H9 (cell line): ENCODE data around the gene NIT2. TPM values are rescaled to one million over a fixed set of nuclear protein-coding genes. Genes with fewer than 3 reads are reported as not detected.

Experiments used
- DNase-seq: peaks from one replicate; pipeline ENCODE4 v3.0.0-alpha.2; 2017
- H2AFZ ChIP-seq: one replicate; pipeline ENCODE4 v1.6.1; 2013; ENCODE audit warnings: mild to moderate bottlenecking, low read length, control low read depth, moderate library complexity
- H2AK5ac ChIP-seq: 2 replicates; pipeline ENCODE4 v1.6.1; 2013; ENCODE audit warnings: low read length, control low read depth, mixed read lengths; ENCODE audit not compliant: insufficient read length
- H2BK120ac ChIP-seq: one replicate; pipeline ENCODE4 v1.6.1; 2013; ENCODE audit warnings: low read depth, mild to moderate bottlenecking, low read length, control low read depth, inconsistent platforms; ENCODE audit not compliant: poor library complexity, severe bottlenecking
- H2BK12ac ChIP-seq: 2 replicates; pipeline ENCODE4 v1.6.1; 2013; ENCODE audit warnings: low read length, control low read depth, mixed read lengths, low read depth; ENCODE audit not compliant: insufficient read length
- H2BK15ac ChIP-seq: 2 replicates; pipeline ENCODE4 v1.6.1; 2013; ENCODE audit warnings: low read depth, low read length, control low read depth
- H2BK20ac ChIP-seq: one replicate; pipeline ENCODE4 v1.6.1; 2013; ENCODE audit warnings: low read depth, mild to moderate bottlenecking, low read length, control low read depth, inconsistent platforms; ENCODE audit not compliant: poor library complexity, severe bottlenecking
- H2BK5ac ChIP-seq: 2 replicates; pipeline ENCODE4 v1.6.1; 2013; ENCODE audit warnings: low read length, control low read depth, mixed read lengths; ENCODE audit not compliant: insufficient read length
- H3K14ac ChIP-seq: 2 replicates; pipeline ENCODE4 v1.6.1; 2013; ENCODE audit warnings: low read length, control low read depth; ENCODE audit not compliant: insufficient read depth
- H3K18ac ChIP-seq: 2 replicates; pipeline ENCODE4 v1.6.1; 2013; ENCODE audit warnings: low read depth, mild to moderate bottlenecking, mixed read lengths, low read length, control low read depth; ENCODE audit not compliant: insufficient read length
- H3K23ac ChIP-seq: 2 replicates; pipeline ENCODE4 v1.6.1; 2013; ENCODE audit warnings: low read length, control low read depth, mixed read lengths, low read depth; ENCODE audit not compliant: insufficient read length
- H3K23me2 ChIP-seq: 2 replicates; pipeline ENCODE4 v1.6.1; 2013; ENCODE audit warnings: low read depth, mild to moderate bottlenecking, mixed read lengths, low read length, control low read depth; ENCODE audit not compliant: insufficient read length, poor library complexity, severe bottlenecking
- H3K27ac ChIP-seq: 2 replicates; pipeline ENCODE4 v1.5.1; 2013; ENCODE audit warnings: low read length, control low read depth, mixed read lengths, low read depth; ENCODE audit not compliant: insufficient read length
- H3K27me3 ChIP-seq: 2 replicates; pipeline ENCODE4 v1.6.1; 2013; ENCODE audit warnings: low read length, control low read depth, inconsistent platforms; ENCODE audit not compliant: insufficient read depth
- H3K4ac ChIP-seq: 2 replicates; pipeline ENCODE4 v1.6.1; 2013; ENCODE audit warnings: low read depth, mild to moderate bottlenecking, control low read depth, inconsistent platforms, low read length, moderate library complexity
- H3K4me1 ChIP-seq: 2 replicates; pipeline ENCODE4 v1.6.1; 2013; ENCODE audit warnings: low read length, control low read depth, inconsistent platforms; ENCODE audit not compliant: insufficient read depth
- H3K4me2 ChIP-seq: 2 replicates; pipeline ENCODE4 v1.6.1; 2013; ENCODE audit warnings: low read length, control low read depth, mixed read lengths; ENCODE audit not compliant: insufficient read length, insufficient read depth
- H3K56ac ChIP-seq: 2 replicates; pipeline ENCODE4 v1.6.1; 2013; ENCODE audit warnings: low read depth, mild to moderate bottlenecking, mixed read lengths, low read length, control low read depth; ENCODE audit not compliant: insufficient read length
- H3K79me1 ChIP-seq: 2 replicates; pipeline ENCODE4 v1.6.1; 2013; ENCODE audit warnings: low read depth, mild to moderate bottlenecking, moderate library complexity, low read length, control low read depth, inconsistent platforms; ENCODE audit not compliant: insufficient read depth, poor library complexity, severe bottlenecking
- H3K79me2 ChIP-seq: 2 replicates; pipeline ENCODE4 v1.6.1; 2013; ENCODE audit warnings: low read length, control low read depth, inconsistent platforms; ENCODE audit not compliant: insufficient read depth
- H3K9ac ChIP-seq: 2 replicates; pipeline ENCODE4 v1.6.1; 2013; ENCODE audit warnings: low read length, control low read depth, mixed read lengths; ENCODE audit not compliant: insufficient read length; ENCODE audit errors: extremely low read depth
- H3K9me3 ChIP-seq: one replicate; pipeline ENCODE4 v1.6.1; 2013; ENCODE audit warnings: low read depth, low read length, inconsistent platforms; ENCODE audit not compliant: control insufficient read depth
- H3T11ph ChIP-seq: one replicate; pipeline ENCODE4 v1.6.1; 2013; ENCODE audit warnings: mild to moderate bottlenecking, low read length, control low read depth, inconsistent platforms
- H4K20me1 ChIP-seq: one replicate; pipeline ENCODE4 v1.6.1; 2013; ENCODE audit not compliant: control insufficient read depth, insufficient read length, insufficient read depth
- H4K5ac ChIP-seq: 2 replicates; pipeline ENCODE4 v1.6.1; 2013; ENCODE audit warnings: low read depth, mild to moderate bottlenecking, mixed read lengths, low read length, control low read depth; ENCODE audit not compliant: insufficient read length
- H4K8ac ChIP-seq: replicated peaks from 2 replicates; pipeline ENCODE4 v1.6.1; 2013; ENCODE audit warnings: low read length, control low read depth, mixed read lengths, low read depth; ENCODE audit not compliant: insufficient read length
- H4K91ac ChIP-seq: 2 replicates; pipeline ENCODE4 v1.6.1; 2013; ENCODE audit warnings: low read depth, mild to moderate bottlenecking, moderate library complexity, mixed read lengths, low read length, control low read depth; ENCODE audit not compliant: insufficient read length
- H3K27ac Mint-ChIP-seq, 3 experiments: 2 replicates in 2 of 3; 3 replicates in 1 of 3; pipeline ENCODE4 v1.8.0; 2020 to 2021; ENCODE audit warnings: mixed read lengths in 3 of 3, mild to moderate bottlenecking in 1 of 3, moderate library complexity in 1 of 3
- H3K27me3 Mint-ChIP-seq: 2 replicates; pipeline ENCODE4 v1.8.0; 2021; ENCODE audit warnings: low read depth, mild to moderate bottlenecking, moderate library complexity, mixed read lengths
- H3K36me3 Mint-ChIP-seq, 3 experiments: 2 replicates in 2 of 3; 3 replicates in 1 of 3; pipeline ENCODE4 v1.8.0; 2020 to 2021; ENCODE audit warnings: low read depth in 3 of 3, mixed read lengths in 3 of 3; ENCODE audit not compliant: insufficient read depth in 1 of 3
- H3K4me1 Mint-ChIP-seq, 2 experiments: 2 replicates each; pipeline ENCODE4 v1.8.0; 2020; ENCODE audit warnings: mixed read lengths in 2 of 2
- H3K4me3 Mint-ChIP-seq, 2 experiments: 2 replicates in 1 of 2; 3 replicates in 1 of 2; pipeline ENCODE4 v1.8.0; 2020 to 2021; ENCODE audit warnings: mild to moderate bottlenecking in 2 of 2, mixed read lengths in 2 of 2, moderate library complexity in 1 of 2
- H3K9me3 Mint-ChIP-seq, 2 experiments: 2 replicates in 1 of 2; 3 replicates in 1 of 2; pipeline ENCODE4 v1.8.0; 2020; ENCODE audit warnings: mild to moderate bottlenecking in 2 of 2, mixed read lengths in 2 of 2, moderate library complexity in 1 of 2
- CTCF ChIP-seq: fragments of 200-600 bp; sonication (generic); conservative IDR thresholded peaks from 3 replicates; pipeline ENCODE4 v1.8.0; 2021; ENCODE audit warnings: antibody characterized with exemption, mild to moderate bottlenecking
- WGBS: extraction: QIAGEN DNeasy Blood & Tissue Kit; methylation state at CpG from one replicate; pipeline ENCODE4 v1.1.7; 2013; ENCODE audit warnings: missing lambda C conversion rate, low lambda C conversion rate, mixed read lengths; ENCODE audit not compliant: insufficient read length; ENCODE audit errors: extremely low coverage; 5-methylcytosine and 5-hydroxymethylcytosine counted together
- total RNA-seq: library from RNA; stranded (reverse); gene quantifications from 2 replicates; pipeline ENCODE4 v1.2.1, GENCODE V29; 2021

Gene NIT2
- total RNA-seq, 1 experiment from 2014 or later, result 26.6 TPM

- H2BK20ac ChIP-seq, result no peak overlapping the region
- H3K27ac ChIP-seq, result peak overlapping the region; percentile 2
- Mint-ChIP-seq H3K4me1 (peaks cover 16 to 17% of the 10 kb centered on the region in 2 experiments), H3K27me3 (peaks cover 11% of the 10 kb centered on the region), H3K4me3 (peak overlapping the region; percentile 83), H3K36me3 (no peaks in the 10 kb centered on the region; a peak in 1 of 7 replicates), H3K27ac (peak overlapping the region in 1 of 3 experiments; percentile 86; a peak in 2 of 7 replicates), H3K9me3 (no peaks in the 10 kb centered on the region)
- no peak overlapping the region for H2BK12ac ChIP-seq
- H4K5ac ChIP-seq, result peak overlapping the region; percentile 11
- H2AFZ ChIP-seq, result peak overlapping the region; percentile 65
- no peak for DNase-seq
- H3T11ph ChIP-seq, result no peak overlapping the region
- H3K4me2 ChIP-seq, result peak overlapping the region; percentile 83
- no peaks in the 10 kb centered on the region for H3K79me1 ChIP-seq
- H3K18ac ChIP-seq, result peak overlapping the region; percentile 72
- H4K8ac ChIP-seq, result no peak overlapping the region
- peak overlapping the region; percentile 13 for H3K56ac ChIP-seq
- H3K14ac ChIP-seq, result peak overlapping the region; percentile 74
- no peaks in the 10 kb centered on the region for H4K20me1 ChIP-seq
- no peak overlapping the region for H2BK120ac ChIP-seq
- no peak overlapping the region for H3K23ac ChIP-seq
- no CpG with 5 or more reads among the region's 14 CpGs for WGBS
- H2BK15ac ChIP-seq, result no peak overlapping the region
- peak overlapping the region; percentile 71 for H3K9ac ChIP-seq
- no peaks in the 10 kb centered on the region for H3K9me3 ChIP-seq
- H2AK5ac ChIP-seq, result no peak overlapping the region
- no peak overlapping the region for H2BK5ac ChIP-seq
- H3K27me3 ChIP-seq, result no peaks in the 10 kb centered on the region
- no peak overlapping the region for H4K91ac ChIP-seq
- no peaks in the 10 kb centered on the region for H3K4me1 ChIP-seq
- no peaks in the 10 kb centered on the region for H3K79me2 ChIP-seq
- no peak overlapping the region for H3K4ac ChIP-seq
- H3K23me2 ChIP-seq, result peaks cover 5% of the 10 kb centered on the region
- no peak for TF ChIP-seq CTCF
Measured at GRCh38 chr3:100333970-100334487, 528 bp upstream of the NIT2 start.
